ENCODE measurements around the gene LCP1.

DNA sequence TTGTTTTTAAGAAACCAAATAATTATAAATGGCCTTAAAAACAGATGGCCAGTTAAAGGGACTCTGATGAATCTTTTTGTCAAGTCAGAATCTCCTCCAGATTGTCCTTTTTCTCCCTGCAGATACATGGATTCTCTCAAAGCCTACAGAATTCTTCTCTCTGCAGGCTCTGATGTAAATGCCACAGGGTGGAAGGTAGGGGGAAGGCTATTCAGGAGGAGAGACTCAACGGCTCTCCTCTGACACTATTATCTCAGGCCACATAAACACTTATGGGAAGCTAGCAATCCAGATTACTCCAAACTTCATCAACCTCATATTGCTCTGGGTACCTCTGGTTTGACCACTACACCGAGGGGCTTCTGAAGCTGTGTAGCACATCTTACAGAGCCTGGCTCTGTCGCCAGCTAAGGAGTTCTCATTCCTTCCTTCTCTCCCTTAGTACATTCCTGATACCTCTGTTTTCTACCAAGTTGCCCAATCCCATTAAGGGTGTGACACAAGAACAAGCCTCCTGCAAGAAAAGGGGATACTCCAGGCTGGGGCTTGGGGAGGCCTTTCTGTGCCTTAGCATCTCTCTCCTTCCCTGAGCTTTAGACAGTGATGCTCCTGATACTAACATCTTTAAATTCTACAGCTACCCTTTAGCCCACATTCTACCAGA lies 14.9 kb downstream of the LCP1 start:
- TF ChIP-seq, protein P1, sequence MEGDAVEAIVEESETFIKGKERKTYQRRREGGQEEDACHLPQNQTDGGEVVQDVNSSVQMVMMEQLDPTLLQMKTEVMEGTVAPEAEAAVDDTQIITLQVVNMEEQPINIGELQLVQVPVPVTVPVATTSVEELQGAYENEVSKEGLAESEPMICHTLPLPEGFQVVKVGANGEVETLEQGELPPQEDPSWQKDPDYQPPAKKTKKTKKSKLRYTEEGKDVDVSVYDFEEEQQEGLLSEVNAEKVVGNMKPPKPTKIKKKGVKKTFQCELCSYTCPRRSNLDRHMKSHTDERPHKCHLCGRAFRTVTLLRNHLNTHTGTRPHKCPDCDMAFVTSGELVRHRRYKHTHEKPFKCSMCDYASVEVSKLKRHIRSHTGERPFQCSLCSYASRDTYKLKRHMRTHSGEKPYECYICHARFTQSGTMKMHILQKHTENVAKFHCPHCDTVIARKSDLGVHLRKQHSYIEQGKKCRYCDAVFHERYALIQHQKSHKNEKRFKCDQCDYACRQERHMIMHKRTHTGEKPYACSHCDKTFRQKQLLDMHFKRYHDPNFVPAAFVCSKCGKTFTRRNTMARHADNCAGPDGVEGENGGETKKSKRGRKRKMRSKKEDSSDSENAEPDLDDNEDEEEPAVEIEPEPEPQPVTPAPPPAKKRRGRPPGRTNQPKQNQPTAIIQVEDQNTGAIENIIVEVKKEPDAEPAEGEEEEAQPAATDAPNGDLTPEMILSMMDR (IDR thresholded peaks at IDR 0.05): no peak
- TF ChIP-seq POLR2AphosphoS5 (IDR thresholded peaks at IDR 0.05; ENCODE audit: low read depth, low read length) (no peak), SIN3A (IDR thresholded peaks at IDR 0.05; ENCODE audit: borderline replicate concordance, insufficient read depth, low read depth, low read length) (no peak)
- TF ChIP-seq, protein P2, sequence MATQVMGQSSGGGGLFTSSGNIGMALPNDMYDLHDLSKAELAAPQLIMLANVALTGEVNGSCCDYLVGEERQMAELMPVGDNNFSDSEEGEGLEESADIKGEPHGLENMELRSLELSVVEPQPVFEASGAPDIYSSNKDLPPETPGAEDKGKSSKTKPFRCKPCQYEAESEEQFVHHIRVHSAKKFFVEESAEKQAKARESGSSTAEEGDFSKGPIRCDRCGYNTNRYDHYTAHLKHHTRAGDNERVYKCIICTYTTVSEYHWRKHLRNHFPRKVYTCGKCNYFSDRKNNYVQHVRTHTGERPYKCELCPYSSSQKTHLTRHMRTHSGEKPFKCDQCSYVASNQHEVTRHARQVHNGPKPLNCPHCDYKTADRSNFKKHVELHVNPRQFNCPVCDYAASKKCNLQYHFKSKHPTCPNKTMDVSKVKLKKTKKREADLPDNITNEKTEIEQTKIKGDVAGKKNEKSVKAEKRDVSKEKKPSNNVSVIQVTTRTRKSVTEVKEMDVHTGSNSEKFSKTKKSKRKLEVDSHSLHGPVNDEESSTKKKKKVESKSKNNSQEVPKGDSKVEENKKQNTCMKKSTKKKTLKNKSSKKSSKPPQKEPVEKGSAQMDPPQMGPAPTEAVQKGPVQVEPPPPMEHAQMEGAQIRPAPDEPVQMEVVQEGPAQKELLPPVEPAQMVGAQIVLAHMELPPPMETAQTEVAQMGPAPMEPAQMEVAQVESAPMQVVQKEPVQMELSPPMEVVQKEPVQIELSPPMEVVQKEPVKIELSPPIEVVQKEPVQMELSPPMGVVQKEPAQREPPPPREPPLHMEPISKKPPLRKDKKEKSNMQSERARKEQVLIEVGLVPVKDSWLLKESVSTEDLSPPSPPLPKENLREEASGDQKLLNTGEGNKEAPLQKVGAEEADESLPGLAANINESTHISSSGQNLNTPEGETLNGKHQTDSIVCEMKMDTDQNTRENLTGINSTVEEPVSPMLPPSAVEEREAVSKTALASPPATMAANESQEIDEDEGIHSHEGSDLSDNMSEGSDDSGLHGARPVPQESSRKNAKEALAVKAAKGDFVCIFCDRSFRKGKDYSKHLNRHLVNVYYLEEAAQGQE (IDR thresholded peaks at IDR 0.05; ENCODE audit: insufficient read depth in 1 of 2, low read depth in 2 of 2, low read length in 1 of 2): no peak

Data from Panc1 (cell line).